Astrocyte (in vitro differentiated cells and primary cell): ENCODE measurements around the gene PPP1R14B. TPM values are rescaled to one million over a fixed set of nuclear protein-coding genes. Genes with fewer than 3 reads are reported as not detected.
A peak's percentile ranks its signal among the peaks of the same experiment; 100 is the strongest.

Experiments used
- DNase-seq: peaks from one replicate; pipeline ENCODE4 v3.0.0-alpha.2; 2010; ENCODE audit warnings: low read depth
- FAIRE-seq: peaks from 2 replicates; lab custom pipeline; 2011; peaks lifted over from hg19 to GRCh38; lab: Jason Lieb, UNC
- H2AFZ ChIP-seq: 2 replicates; pipeline ENCODE4 v1.6.0; 2012; ENCODE audit warnings: low read depth, low read length, inconsistent platforms
- H3K27ac ChIP-seq: 2 replicates; pipeline ENCODE4 v1.5.1; 2011; ENCODE audit warnings: low read depth, low read length, inconsistent platforms
- H3K27me3 ChIP-seq: 2 replicates; pipeline ENCODE4 v1.6.0; 2011; ENCODE audit warnings: low read length, inconsistent platforms; ENCODE audit not compliant: insufficient read depth
- H3K36me3 ChIP-seq: 2 replicates; pipeline ENCODE4 v1.5.1; 2011; ENCODE audit warnings: low read length, inconsistent platforms; ENCODE audit not compliant: insufficient read depth
- H3K4me1 ChIP-seq: 2 replicates; pipeline ENCODE4 v1.5.1; 2011; ENCODE audit warnings: low read length, inconsistent platforms; ENCODE audit not compliant: insufficient read depth
- H3K4me2 ChIP-seq: 2 replicates; pipeline ENCODE4 v1.6.0; 2012; ENCODE audit warnings: low read length, inconsistent platforms
- H3K4me3 ChIP-seq: 2 replicates; pipeline ENCODE4 v1.5.1; 2011; ENCODE audit warnings: low read depth, mild to moderate bottlenecking, low read length, inconsistent platforms; ENCODE audit not compliant: insufficient read depth
- H3K79me2 ChIP-seq: 2 replicates; pipeline ENCODE4 v1.6.0; 2012; ENCODE audit warnings: mild to moderate bottlenecking, low read length, inconsistent platforms; ENCODE audit not compliant: insufficient read depth
- H3K9ac ChIP-seq: 2 replicates; pipeline ENCODE4 v1.6.0; 2012; ENCODE audit warnings: mild to moderate bottlenecking, low read length, inconsistent platforms
- H3K9me3 ChIP-seq: 2 replicates; pipeline ENCODE4 v1.5.1; 2012; ENCODE audit warnings: low read depth, mild to moderate bottlenecking, low read length, inconsistent platforms; ENCODE audit not compliant: insufficient read depth
- H4K20me1 ChIP-seq: 2 replicates; pipeline ENCODE4 v1.6.0; 2012; ENCODE audit warnings: low read length, inconsistent platforms; ENCODE audit not compliant: insufficient read depth
- H3K27ac Mint-ChIP-seq: one replicate; pipeline ENCODE4 v1.8.0; 2021; ENCODE audit warnings: mild to moderate bottlenecking, mixed read lengths; ENCODE audit not compliant: unreplicated experiment
- H3K27me3 Mint-ChIP-seq: one replicate; pipeline ENCODE4 v1.8.0; 2021; ENCODE audit warnings: low read depth, mixed read lengths; ENCODE audit not compliant: unreplicated experiment
- H3K36me3 Mint-ChIP-seq: one replicate; pipeline ENCODE4 v1.8.0; 2021; ENCODE audit warnings: low read depth, mixed read lengths; ENCODE audit not compliant: unreplicated experiment
- H3K4me1 Mint-ChIP-seq: one replicate; pipeline ENCODE4 v1.8.0; 2021; ENCODE audit warnings: low read depth, mixed read lengths; ENCODE audit not compliant: unreplicated experiment
- H3K4me3 Mint-ChIP-seq: one replicate; pipeline ENCODE4 v1.8.0; 2021; ENCODE audit warnings: mild to moderate bottlenecking, moderate library complexity, mixed read lengths; ENCODE audit not compliant: unreplicated experiment
- H3K9me3 Mint-ChIP-seq: one replicate; pipeline ENCODE4 v1.8.0; 2021; ENCODE audit warnings: mild to moderate bottlenecking, mixed read lengths; ENCODE audit not compliant: unreplicated experiment
- EZH2 ChIP-seq: IDR thresholded peaks from 2 replicates; pipeline ENCODE4 v1.6.1; 2012; ENCODE audit warnings: mild to moderate bottlenecking, low read length, inconsistent platforms; ENCODE audit not compliant: insufficient read depth
- total RNA-seq: library from RNA; stranded (reverse); gene quantifications from 2 replicates; pipeline ENCODE4 v1.2.1, GENCODE V29; 2021
- TF ChIP-seq, protein P1 (sequence below): IDR thresholded peaks from 2 replicates; pipeline ENCODE4 v1.5.1; 2011; ENCODE audit warnings: low read depth, mild to moderate bottlenecking, inconsistent platforms, low read length, moderate library complexity; ENCODE audit not compliant: insufficient read depth

Gene PPP1R14B
- total RNA-seq, 1 donor from 2014 or later = 370 TPM

DNA sequence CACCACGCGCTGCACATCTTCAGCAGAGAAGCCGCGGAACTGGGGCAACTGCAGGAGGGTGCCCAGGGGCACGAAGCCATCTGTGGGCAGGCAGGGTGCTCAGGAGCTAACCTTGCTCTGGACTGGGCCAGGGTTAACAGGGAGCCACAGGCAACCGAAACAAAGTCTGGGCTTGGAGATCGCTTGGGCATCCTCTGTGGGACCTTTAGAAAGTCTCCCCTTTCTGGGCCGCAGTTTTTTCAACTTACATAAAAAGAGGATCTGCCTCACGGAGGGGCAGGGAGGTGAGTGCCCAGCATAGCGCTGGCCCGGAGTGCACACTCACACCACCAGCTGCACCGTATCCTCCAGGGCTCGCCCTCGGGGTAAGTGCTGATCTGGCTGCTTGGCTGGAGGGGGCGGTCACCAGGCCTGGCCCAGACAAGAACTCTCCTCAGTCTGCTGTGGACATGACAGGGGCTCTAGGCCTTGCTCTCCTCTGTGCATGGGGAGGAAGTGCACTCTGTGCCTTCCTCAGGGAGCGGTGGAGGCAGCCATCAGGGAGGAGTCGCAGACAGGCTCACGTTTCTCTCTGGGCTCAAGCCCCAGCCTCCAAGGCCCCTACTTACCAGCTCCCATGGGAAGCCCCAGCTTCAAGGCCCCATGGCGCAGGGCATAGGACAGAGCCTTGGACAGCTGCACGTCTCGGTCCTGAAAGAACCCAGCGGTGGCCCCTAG, 21.7 kb downstream of the PPP1R14B start:
- no peak for FAIRE-seq
- Histone ChIP-seq H3K27ac (no peak overlapping the region), H3K79me2 (peaks cover 29% of the 10 kb centered on the region), H3K36me3 (no peaks in the 10 kb centered on the region), H4K20me1 (peaks cover 3% of the 10 kb centered on the region), H2AFZ (no peak overlapping the region), H3K4me1 (peaks cover 32% of the 10 kb centered on the region), H3K4me2 (peak overlapping the region; percentile 99), H3K9ac (peak overlapping the region; percentile 85), H3K9me3 (no peaks in the 10 kb centered on the region), H3K4me3 (peak overlapping the region; percentile 89), H3K27me3 (no peaks in the 10 kb centered on the region)
- TF ChIP-seq, protein P1, sequence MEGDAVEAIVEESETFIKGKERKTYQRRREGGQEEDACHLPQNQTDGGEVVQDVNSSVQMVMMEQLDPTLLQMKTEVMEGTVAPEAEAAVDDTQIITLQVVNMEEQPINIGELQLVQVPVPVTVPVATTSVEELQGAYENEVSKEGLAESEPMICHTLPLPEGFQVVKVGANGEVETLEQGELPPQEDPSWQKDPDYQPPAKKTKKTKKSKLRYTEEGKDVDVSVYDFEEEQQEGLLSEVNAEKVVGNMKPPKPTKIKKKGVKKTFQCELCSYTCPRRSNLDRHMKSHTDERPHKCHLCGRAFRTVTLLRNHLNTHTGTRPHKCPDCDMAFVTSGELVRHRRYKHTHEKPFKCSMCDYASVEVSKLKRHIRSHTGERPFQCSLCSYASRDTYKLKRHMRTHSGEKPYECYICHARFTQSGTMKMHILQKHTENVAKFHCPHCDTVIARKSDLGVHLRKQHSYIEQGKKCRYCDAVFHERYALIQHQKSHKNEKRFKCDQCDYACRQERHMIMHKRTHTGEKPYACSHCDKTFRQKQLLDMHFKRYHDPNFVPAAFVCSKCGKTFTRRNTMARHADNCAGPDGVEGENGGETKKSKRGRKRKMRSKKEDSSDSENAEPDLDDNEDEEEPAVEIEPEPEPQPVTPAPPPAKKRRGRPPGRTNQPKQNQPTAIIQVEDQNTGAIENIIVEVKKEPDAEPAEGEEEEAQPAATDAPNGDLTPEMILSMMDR = no peak
- no peak for TF ChIP-seq EZH2
- H3K36me3 Mint-ChIP-seq = peaks cover 2% of the 10 kb centered on the region
- peak overlapping the region; percentile 88 for H3K4me3 Mint-ChIP-seq
- H3K27ac Mint-ChIP-seq = no peak overlapping the region
- peaks cover 12% of the 10 kb centered on the region for H3K4me1 Mint-ChIP-seq
- no peak for DNase-seq
- H3K9me3 Mint-ChIP-seq = no peaks in the 10 kb centered on the region
- H3K27me3 Mint-ChIP-seq = no peaks in the 10 kb centered on the region

DNA sequence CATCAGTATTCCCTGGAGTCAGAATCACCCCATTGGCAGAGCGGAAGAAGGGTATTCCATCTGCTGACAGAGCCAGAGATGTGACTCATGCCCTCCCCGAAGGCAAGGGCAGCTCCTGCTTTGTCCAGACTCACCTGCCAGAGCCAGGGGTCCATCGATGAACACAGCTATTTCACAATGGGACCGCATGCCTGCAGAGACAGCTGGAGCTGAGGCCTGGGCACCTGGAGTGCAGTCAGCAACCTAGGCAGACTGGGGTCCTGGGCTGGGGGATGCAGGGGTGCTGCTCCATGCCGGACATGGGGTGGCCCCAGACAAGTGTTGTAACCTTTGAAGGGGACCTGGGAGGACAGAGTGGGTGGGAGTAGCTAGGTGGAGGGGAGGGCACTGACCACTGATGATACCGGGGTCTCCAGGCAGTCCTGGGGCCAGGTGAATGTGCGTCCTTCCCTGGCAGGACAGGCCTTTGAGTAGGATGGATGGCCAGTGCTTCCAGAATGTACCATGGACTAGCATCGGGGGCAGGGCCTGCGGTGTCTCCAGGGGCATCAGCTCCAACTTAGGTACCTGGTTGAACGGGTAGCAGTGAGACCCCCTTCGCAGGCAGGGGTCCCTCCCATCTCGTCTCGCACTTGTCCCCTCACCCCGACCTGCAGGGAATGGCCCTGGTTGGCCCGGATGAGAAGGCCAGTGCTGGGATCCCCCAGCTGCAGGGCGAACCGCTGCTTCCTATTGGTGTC, 22.4 kb downstream of the PPP1R14B start:
- Histone ChIP-seq H3K9ac (no peak overlapping the region), H3K79me2 (peaks cover 29% of the 10 kb centered on the region), H3K27ac (no peak overlapping the region), H3K36me3 (no peaks in the 10 kb centered on the region), H3K9me3 (no peaks in the 10 kb centered on the region), H3K27me3 (no peaks in the 10 kb centered on the region), H2AFZ (no peak overlapping the region), H3K4me1 (peaks cover 29% of the 10 kb centered on the region), H4K20me1 (peaks cover 3% of the 10 kb centered on the region), H3K4me3 (no peak overlapping the region), H3K4me2 (peak overlapping the region; percentile 6)
- Mint-ChIP-seq H3K4me1 (peaks cover 12% of the 10 kb centered on the region), H3K4me3 (peak overlapping the region; percentile 88), H3K36me3 (peaks cover 2% of the 10 kb centered on the region), H3K27me3 (no peaks in the 10 kb centered on the region), H3K9me3 (no peaks in the 10 kb centered on the region), H3K27ac (no peak overlapping the region)
- DNase-seq = no peak
- no peak for TF ChIP-seq EZH2
- TF ChIP-seq, protein P1 = no peak
- FAIRE-seq = no peak
